ENCODE measurements around the gene TRPM8.

DNA sequence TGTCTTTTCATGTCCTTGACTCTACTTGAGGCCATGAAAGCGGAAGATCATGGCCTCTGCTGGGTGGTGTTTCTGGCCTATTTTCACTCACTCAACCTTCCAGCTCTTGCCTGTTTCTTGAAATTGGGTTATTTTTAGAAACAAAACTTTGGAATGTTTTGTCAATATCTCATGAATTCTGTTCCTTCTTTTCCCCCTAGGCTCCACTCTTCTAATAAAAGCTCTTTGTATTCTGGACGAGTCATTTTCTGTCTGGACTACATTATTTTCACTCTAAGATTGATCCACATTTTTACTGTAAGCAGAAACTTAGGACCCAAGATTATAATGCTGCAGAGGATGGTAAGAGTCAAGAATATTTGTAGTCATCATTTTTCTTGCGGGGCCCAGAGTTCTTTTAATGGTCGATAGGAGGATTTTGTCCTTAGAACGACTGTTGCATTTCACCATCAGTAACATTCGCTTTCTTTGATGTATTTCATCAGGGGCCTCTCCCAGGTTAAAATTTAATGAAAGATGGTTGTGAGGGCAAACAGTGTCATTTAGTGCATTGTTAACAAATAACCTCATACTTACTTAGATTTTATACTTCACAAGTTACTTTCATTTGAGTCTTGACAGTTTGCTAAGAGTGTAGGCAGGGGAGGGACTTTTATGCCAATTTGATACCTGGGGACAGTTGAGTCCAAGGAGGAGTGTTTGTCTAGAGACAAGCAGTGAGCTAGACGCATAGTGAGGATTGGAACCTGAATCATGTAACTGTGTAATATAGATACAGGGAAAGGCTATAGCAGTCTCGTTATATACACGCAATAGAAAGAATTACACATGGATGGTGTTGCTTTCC is 64.6 kb downstream of the TRPM8 start:
- TF ChIP-seq, protein P1, sequence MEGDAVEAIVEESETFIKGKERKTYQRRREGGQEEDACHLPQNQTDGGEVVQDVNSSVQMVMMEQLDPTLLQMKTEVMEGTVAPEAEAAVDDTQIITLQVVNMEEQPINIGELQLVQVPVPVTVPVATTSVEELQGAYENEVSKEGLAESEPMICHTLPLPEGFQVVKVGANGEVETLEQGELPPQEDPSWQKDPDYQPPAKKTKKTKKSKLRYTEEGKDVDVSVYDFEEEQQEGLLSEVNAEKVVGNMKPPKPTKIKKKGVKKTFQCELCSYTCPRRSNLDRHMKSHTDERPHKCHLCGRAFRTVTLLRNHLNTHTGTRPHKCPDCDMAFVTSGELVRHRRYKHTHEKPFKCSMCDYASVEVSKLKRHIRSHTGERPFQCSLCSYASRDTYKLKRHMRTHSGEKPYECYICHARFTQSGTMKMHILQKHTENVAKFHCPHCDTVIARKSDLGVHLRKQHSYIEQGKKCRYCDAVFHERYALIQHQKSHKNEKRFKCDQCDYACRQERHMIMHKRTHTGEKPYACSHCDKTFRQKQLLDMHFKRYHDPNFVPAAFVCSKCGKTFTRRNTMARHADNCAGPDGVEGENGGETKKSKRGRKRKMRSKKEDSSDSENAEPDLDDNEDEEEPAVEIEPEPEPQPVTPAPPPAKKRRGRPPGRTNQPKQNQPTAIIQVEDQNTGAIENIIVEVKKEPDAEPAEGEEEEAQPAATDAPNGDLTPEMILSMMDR (IDR thresholded peaks at IDR 0.05 in 4 of 5, conservative IDR thresholded peaks at IDR 0.05 in 1 of 5): no peak
- TF ChIP-seq POLR2A (IDR thresholded peaks at IDR 0.05): no peak
